ENCODE measurements around the gene POLR2J2.
"Not testable (repeated sequence)": the region's sequence is repeated elsewhere in the genome, so short reads cannot be mapped to it uniquely, and the experiment has no call there.

The POLR2J2 gene

GRCh38 chr7:102671166-102671955 is at the start of gene POLR2J2:
Gene POLR2J2, minus strand, starts transcription at chr7:102671663. Its CDS starts 62 bp downstream, at chr7:102671601.
- not testable (repeated sequence) for H3K4me3 ChIP-seq (ENCODE audit: low read length); H3K9me3 ChIP-seq (ENCODE audit: control insufficient read depth, insufficient read depth, low read length); DNase-seq (ENCODE audit: low read depth, low spot score); H3K27me3 ChIP-seq (ENCODE audit: control insufficient read depth, insufficient read depth, low read length); H3K4me1 ChIP-seq (ENCODE audit: control insufficient read depth, insufficient read depth, low read length); H3K36me3 ChIP-seq (ENCODE audit: control insufficient read depth, insufficient read depth, low read length); H3K27ac ChIP-seq (ENCODE audit: low read length)
- no CpG with 5 or more reads among the region's 63 CpGs for WGBS (ENCODE audit: insufficient coverage, insufficient read length)

GRCh38 chr7:102718491-102718890 is 47.0 kb upstream of the POLR2J2 start:
- H3K36me3 ChIP-seq (ENCODE audit: control insufficient read depth, insufficient read depth, low read length); H3K4me1 ChIP-seq (ENCODE audit: control insufficient read depth, insufficient read depth, low read length); H3K27me3 ChIP-seq (ENCODE audit: control insufficient read depth, insufficient read depth, low read length); DNase-seq (ENCODE audit: low read depth, low spot score); H3K27ac ChIP-seq (ENCODE audit: low read length); H3K9me3 ChIP-seq (ENCODE audit: control insufficient read depth, insufficient read depth, low read length); H3K4me3 ChIP-seq (ENCODE audit: low read length): not testable (repeated sequence)

GRCh38 chr7:102715718-102716117 is 44.3 kb upstream of the POLR2J2 start:
- no CpG with 5 or more reads among the region's 3 CpGs for WGBS (ENCODE audit: insufficient coverage, insufficient read length)
- DNase-seq (ENCODE audit: low read depth, low spot score); H3K4me3 ChIP-seq (ENCODE audit: low read length); H3K27ac ChIP-seq (ENCODE audit: low read length); H3K27me3 ChIP-seq (ENCODE audit: control insufficient read depth, insufficient read depth, low read length); H3K4me1 ChIP-seq (ENCODE audit: control insufficient read depth, insufficient read depth, low read length); H3K36me3 ChIP-seq (ENCODE audit: control insufficient read depth, insufficient read depth, low read length); H3K9me3 ChIP-seq (ENCODE audit: control insufficient read depth, insufficient read depth, low read length): not testable (repeated sequence)

- WGBS (ENCODE audit: insufficient coverage, insufficient read length): no CpG with 5 or more reads among the region's 6 CpGs
- H3K9me3 ChIP-seq (ENCODE audit: control insufficient read depth, insufficient read depth, low read length); H3K27ac ChIP-seq (ENCODE audit: low read length); H3K4me1 ChIP-seq (ENCODE audit: control insufficient read depth, insufficient read depth, low read length); H3K27me3 ChIP-seq (ENCODE audit: control insufficient read depth, insufficient read depth, low read length); H3K4me3 ChIP-seq (ENCODE audit: low read length); DNase-seq (ENCODE audit: low read depth, low spot score); H3K36me3 ChIP-seq (ENCODE audit: control insufficient read depth, insufficient read depth, low read length): not testable (repeated sequence)
These were observed 43.5 kb upstream of the POLR2J2 start for GRCh38 chr7:102714774-102715522.

- not testable (repeated sequence) for H3K4me1 ChIP-seq (ENCODE audit: control insufficient read depth, insufficient read depth, low read length); H3K27ac ChIP-seq (ENCODE audit: low read length); H3K36me3 ChIP-seq (ENCODE audit: control insufficient read depth, insufficient read depth, low read length); H3K27me3 ChIP-seq (ENCODE audit: control insufficient read depth, insufficient read depth, low read length); DNase-seq (ENCODE audit: low read depth, low spot score); H3K9me3 ChIP-seq (ENCODE audit: control insufficient read depth, insufficient read depth, low read length); H3K4me3 ChIP-seq (ENCODE audit: low read length)
- WGBS (ENCODE audit: insufficient coverage, insufficient read length): no CpG with 5 or more reads among the region's 1 CpG
These were observed 42.2 kb upstream of the POLR2J2 start for GRCh38 chr7:102713691-102714080.

GRCh38 chr7:102713011-102713690 is 41.7 kb upstream of the POLR2J2 start:
- not testable (repeated sequence) for H3K4me1 ChIP-seq (ENCODE audit: control insufficient read depth, insufficient read depth, low read length); H3K9me3 ChIP-seq (ENCODE audit: control insufficient read depth, insufficient read depth, low read length); H3K27ac ChIP-seq (ENCODE audit: low read length); H3K4me3 ChIP-seq (ENCODE audit: low read length); H3K27me3 ChIP-seq (ENCODE audit: control insufficient read depth, insufficient read depth, low read length); DNase-seq (ENCODE audit: low read depth, low spot score); H3K36me3 ChIP-seq (ENCODE audit: control insufficient read depth, insufficient read depth, low read length)
- no CpG with 5 or more reads among the region's 5 CpGs for WGBS (ENCODE audit: insufficient coverage, insufficient read length)

- WGBS (ENCODE audit: insufficient coverage, insufficient read length): no CpG with 5 or more reads among the region's 9 CpGs
- not testable (repeated sequence) for H3K4me3 ChIP-seq (ENCODE audit: low read length); H3K9me3 ChIP-seq (ENCODE audit: control insufficient read depth, insufficient read depth, low read length); H3K4me1 ChIP-seq (ENCODE audit: control insufficient read depth, insufficient read depth, low read length); H3K27ac ChIP-seq (ENCODE audit: low read length); H3K27me3 ChIP-seq (ENCODE audit: control insufficient read depth, insufficient read depth, low read length); H3K36me3 ChIP-seq (ENCODE audit: control insufficient read depth, insufficient read depth, low read length); DNase-seq (ENCODE audit: low read depth, low spot score)
These were observed 27.7 kb upstream of the POLR2J2 start for GRCh38 chr7:102698962-102699750.

- H3K4me1 ChIP-seq (ENCODE audit: control insufficient read depth, insufficient read depth, low read length); H3K9me3 ChIP-seq (ENCODE audit: control insufficient read depth, insufficient read depth, low read length); H3K27me3 ChIP-seq (ENCODE audit: control insufficient read depth, insufficient read depth, low read length); DNase-seq (ENCODE audit: low read depth, low spot score); H3K36me3 ChIP-seq (ENCODE audit: control insufficient read depth, insufficient read depth, low read length); H3K27ac ChIP-seq (ENCODE audit: low read length); H3K4me3 ChIP-seq (ENCODE audit: low read length): not testable (repeated sequence)
- WGBS (ENCODE audit: insufficient coverage, insufficient read length): no CpG with 5 or more reads among the region's 5 CpGs
These were observed 26.4 kb upstream of the POLR2J2 start for GRCh38 chr7:102697642-102698512.

GRCh38 chr7:102696009-102696408 is 24.5 kb upstream of the POLR2J2 start:
- not testable (repeated sequence) for H3K27ac ChIP-seq (ENCODE audit: low read length)

More at GRCh38 chr7:102696009-102696408, 24.5 kb upstream of the POLR2J2 start:
- WGBS (ENCODE audit: insufficient coverage, insufficient read length): no CpG with 5 or more reads among the region's 2 CpGs
- H3K9me3 ChIP-seq (ENCODE audit: control insufficient read depth, insufficient read depth, low read length); H3K4me1 ChIP-seq (ENCODE audit: control insufficient read depth, insufficient read depth, low read length); H3K36me3 ChIP-seq (ENCODE audit: control insufficient read depth, insufficient read depth, low read length); H3K4me3 ChIP-seq (ENCODE audit: low read length); H3K27me3 ChIP-seq (ENCODE audit: control insufficient read depth, insufficient read depth, low read length); DNase-seq (ENCODE audit: low read depth, low spot score): not testable (repeated sequence)
